Anterior cingulate cortex (tissue), 58 donors: ENCODE data around the gene MTMR12.
A peak's percentile ranks its signal among the peaks of the same experiment; 100 is the strongest.

Source experiments
- DNase-seq, 58 donors: peaks; one replicate each; lab custom pipeline; 2025; lab: John Stamatoyannopoulos, UW

MTMR12 gene

DNA sequence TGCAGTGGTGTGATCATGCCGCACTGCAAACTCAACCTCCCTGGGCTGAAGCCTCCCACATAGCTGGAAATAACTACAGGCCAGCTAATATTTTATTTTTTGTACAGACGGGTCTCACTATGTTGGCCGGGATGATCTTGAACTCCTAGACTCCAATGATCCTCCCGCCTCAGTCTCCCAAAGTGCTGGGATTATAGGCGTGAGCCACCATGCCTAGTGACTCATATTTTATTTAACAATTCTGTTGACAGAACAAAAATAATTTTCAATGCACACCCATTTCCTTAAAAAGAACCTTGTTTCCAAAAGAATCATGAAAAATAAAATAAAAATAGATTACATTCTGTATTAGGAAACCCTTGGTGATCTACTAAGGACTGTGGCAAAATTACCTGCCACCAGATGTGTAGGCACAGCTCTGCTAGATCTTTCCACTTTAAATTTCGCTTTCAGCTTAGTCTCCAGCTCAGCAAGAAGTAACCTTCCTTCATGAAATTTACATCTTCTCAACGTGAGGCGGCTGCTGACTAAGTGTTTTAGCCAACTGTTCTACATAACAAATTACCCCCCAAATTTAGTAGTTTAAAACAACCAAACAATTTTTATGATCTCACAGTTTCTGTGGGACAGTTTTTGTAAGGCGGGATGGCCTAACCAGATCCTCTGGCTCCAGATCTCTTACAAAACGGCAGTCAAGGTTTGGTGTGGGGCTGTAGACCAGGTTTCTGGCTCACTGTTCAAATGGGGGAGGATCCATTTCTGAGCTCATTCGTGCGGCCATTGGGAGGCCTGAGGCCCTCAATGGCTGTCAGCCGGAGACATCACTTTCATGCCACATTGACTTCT lies 106.0 kb downstream of the MTMR12 start:
- no peak for DNase-seq

DNA sequence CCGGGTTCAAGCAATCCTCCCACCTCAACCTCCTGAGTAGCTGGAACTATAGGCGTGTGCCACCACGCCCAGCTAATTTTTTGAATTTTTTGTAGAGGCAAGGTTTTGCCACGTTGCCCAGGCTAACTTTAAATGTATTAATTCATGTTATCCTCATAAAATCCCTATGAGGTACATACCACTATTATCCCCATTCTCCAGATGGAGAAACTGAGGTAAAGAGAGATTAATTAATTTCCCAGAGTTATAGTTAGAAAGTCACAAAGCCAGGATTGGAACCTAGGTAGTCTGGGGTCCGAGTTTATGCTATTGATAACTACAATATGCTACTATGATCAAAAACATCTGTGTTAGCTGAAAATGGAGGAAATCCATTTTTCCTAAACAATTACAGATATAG lies 106.7 kb downstream of the MTMR12 start:
- no peak for DNase-seq

DNA sequence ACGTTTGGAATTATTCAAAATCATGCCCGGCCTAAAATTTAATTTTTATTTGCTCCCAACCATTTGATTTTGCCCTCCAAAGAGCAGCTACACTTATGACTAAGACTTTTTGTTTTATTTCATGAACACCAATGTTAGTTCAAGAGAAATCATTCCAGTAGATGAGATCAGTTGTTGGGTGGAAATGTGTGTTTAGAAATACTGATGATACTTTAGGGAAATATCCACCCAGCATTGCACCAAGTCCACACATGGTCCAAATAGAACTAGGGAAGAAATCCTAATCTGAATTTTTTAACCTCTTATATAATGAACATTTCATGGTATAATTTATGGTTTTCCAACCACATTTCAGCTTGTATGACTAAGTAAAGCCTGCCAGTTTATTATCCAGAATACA lies 110.3 kb downstream of the MTMR12 start:
- DNase-seq, result no peak

DNA sequence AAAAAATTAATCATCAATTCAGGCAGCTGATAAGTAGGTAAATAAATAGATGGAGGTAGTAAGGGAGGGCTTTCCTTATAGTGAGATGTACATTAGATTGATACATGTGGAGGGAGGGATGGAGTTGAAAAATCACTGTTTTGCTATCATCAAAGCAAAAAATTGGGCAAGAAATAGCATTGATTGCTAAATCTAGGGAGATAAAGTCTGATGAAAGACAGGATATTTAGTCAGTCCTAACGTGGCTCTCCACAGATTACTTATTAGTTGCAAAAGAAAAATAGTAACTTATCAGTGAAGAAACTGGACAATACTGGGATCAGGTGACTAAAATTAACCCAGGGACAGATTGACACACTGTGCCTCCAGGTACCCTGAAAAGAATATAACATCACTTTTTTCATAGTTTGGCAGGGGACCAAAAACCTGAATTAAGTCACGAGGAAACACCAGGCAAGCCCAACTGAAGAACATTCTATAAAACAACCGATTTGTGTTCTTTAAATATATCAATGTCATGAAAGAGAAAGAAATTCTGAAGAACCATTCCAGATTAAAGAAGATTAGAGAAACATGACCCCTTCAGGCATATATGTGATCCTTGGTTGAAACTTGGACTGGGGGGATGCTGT lies 111.5 kb downstream of the MTMR12 start:
- no peak for DNase-seq

DNA sequence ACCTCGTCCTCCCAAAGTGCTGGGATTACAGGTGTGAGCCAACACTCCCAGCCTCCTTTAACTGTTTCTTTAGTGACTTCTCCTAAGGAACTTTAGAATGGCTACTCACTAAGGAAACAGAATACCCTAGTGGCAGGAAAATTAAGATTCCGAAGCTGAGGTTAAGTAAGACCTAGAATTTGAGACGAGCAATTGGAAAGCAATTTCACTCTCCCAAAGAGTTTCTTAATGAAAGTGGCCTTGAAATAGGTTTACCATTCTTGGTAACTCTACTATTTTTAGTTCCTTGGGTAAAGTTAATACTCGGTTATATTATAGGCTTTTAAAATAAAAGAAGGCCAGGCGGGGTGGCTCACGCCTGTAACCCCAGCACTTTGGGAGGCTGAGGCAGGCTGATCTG lies 115.7 kb downstream of the MTMR12 start:
- no peak for DNase-seq

GRCh38 chr5:32195265-32195664 lies 117.5 kb downstream of the MTMR12 start:
- no peak for DNase-seq

DNA sequence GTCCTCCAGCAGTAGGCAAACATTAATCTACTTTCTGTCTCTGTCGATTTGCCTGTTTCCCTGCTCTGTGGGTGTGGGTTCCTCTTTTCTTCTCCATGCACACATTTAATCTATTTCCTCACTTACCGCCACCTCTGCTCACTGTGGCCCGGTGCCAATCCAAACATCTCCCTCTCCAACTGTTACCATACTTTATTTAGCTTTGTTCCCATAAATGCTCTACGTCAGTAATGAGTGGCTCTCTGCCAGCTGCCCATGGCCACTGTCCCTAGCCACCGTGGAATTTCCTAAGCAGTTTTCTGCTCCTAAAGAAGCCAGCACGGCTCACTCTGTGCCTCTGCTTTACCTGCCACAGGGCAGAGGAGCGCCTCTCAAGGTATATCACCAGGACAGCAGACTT lies 119.1 kb downstream of the MTMR12 start:
- peak in 13 of 58 donors; percentile 2 to 56 (median 13) for DNase-seq

DNA sequence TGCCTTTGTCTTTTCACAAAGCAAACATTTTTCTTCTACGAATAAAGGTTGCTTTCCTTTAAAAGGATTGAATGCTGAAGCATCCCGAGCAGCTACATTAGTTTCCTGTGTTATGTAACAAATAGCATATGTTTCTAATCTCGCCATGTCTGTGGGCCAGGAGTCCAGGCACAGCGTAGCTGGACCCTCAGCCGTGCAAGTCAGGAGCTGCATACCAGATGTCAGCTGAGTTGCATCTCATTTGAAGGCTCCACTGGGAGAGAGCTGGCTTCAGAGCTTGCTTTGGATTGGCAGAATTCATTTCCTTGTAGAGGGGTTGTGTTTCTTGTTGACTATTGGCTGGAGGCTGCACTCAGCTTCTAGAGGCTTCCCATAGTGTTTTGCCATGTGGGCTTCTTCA lies 122.6 kb downstream of the MTMR12 start:
- DNase-seq, result no peak

- no peak for DNase-seq
Measured at GRCh38 chr5:32187675-32188074, 125.1 kb downstream of the MTMR12 start.

DNA sequence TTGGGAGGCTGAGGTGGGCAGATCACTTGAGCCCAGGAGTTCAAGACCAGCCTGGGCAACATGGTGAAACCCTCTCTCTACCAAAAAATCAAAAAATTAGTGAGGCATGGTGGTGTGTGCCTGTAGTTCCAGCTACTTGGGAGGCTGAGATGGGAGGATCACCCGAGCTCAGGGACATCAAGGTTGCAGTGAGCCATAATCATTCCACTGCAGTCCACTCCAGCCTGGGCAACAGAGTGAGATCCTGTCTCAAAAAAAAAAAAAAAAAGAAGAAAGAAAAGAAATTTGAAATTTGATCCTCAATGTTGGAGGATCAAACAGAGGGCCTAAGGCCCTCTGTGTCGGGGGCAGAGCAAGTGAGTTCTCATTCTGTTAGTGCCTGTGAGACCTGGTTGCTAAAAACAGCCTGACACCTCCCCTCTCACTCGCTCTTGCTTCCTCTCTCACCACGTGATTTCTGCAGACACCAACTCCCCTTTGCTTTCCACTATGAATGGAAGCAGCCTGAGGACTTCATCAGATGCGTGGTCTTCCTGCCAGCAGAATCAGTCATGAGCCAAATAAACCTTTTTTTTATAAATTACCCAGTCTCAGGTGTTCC lies 130.2 kb downstream of the MTMR12 start:
- no peak for DNase-seq
